Mucosa of descending colon (tissue), 3 donors: Measurements from ENCODE around the gene LRRC74B. TPM values are rescaled to one million over a fixed set of nuclear protein-coding genes. Genes with fewer than 3 reads are reported as not detected.

Source experiments
- ATAC-seq: fragments of 200-7000 bp; cut with Tn5 transposase; one replicate; pipeline ENCODE4 v1.9.1; 2020; ENCODE audit warnings: mild to moderate bottlenecking, moderate library complexity
- DNase-seq, 3 donors: peaks; one replicate each; pipeline ENCODE4 v3.0.0-alpha.2; 2020
- H3K36me3 ChIP-seq: fragments of 200-600 bp; one replicate; pipeline ENCODE4 v1.8.0; 2021; ENCODE audit warnings: low read depth, mild to moderate bottlenecking
- H3K4me1 ChIP-seq: fragments of 200-600 bp; one replicate; pipeline ENCODE4 v1.8.0; 2021; ENCODE audit warnings: low read depth, mild to moderate bottlenecking
- H3K4me3 ChIP-seq: fragments of 200-600 bp; one replicate; pipeline ENCODE4 v1.8.0; 2021; ENCODE audit warnings: mild to moderate bottlenecking
- H3K9me3 ChIP-seq: fragments of 200-600 bp; one replicate; pipeline ENCODE4 v1.8.0; 2021; ENCODE audit warnings: mild to moderate bottlenecking
- CTCF ChIP-seq: fragments of 200-600 bp; IDR thresholded peaks from one replicate; pipeline ENCODE4 v1.8.0; 2022; ENCODE audit warnings: antibody characterized with exemption, mild to moderate bottlenecking
- intact Hi-C, 2 donors: fragments of 100-400 bp; cut with DNase I in 1 of 2; cut with micrococcal nuclease in 1 of 2; formaldehyde crosslinking; loops; one replicate each; pipeline versions ENCODE4 v1.11.0 to v1.11.1; 2022; cut with DNase I, micrococcal nuclease
- total RNA-seq, 3 donors: library from RNA; stranded (reverse); fragmentation: NEBNext Ultra II Directional in 2 of 3; extraction: Animal tissue kit (Norgen Biotek cat#: 25700) in 2 of 3; gene quantifications; one replicate each; pipeline versions ENCODE4 v1.2.1 to v1.2.4, GENCODE V29; 2021 to 2023
- donor health status: DM: no; HTN: no; CAD: no; lungs with moderate emphysema.
- donor health status: DM: no; HTN: no; CAD: no.
- donor health status: DM: no; HTN: yes; CAD: no.

Gene LRRC74B
- total RNA-seq, 3 donors from 2014 or later = 0.31 TPM; not detected in 2

- intact Hi-C loops = no loop called here
- Histone ChIP-seq H3K36me3 (no peaks in the 10 kb centered on the region), H3K9me3 (no peaks in the 10 kb centered on the region), H3K4me1 (no peaks in the 10 kb centered on the region), H3K4me3 (no peak overlapping the region)
- DNase-seq (no peak), ATAC-seq (no peak)
- TF ChIP-seq CTCF = no peak
Observed at GRCh38 chr22:21051145-21051830, 5.5 kb downstream of the LRRC74B start.

GRCh38 chr22:21051831-21052400 lies 6.2 kb downstream of the LRRC74B start:
- TF ChIP-seq CTCF = no peak
- no peak overlapping the region for H3K4me3 ChIP-seq
- H3K4me1 ChIP-seq = no peaks in the 10 kb centered on the region
- intact Hi-C loops = no loop called here
- ATAC-seq = no peak
- H3K36me3 ChIP-seq = no peaks in the 10 kb centered on the region
- H3K9me3 ChIP-seq = no peaks in the 10 kb centered on the region
- no peak for DNase-seq

- ATAC-seq = peak; percentile 8
- Histone ChIP-seq H3K4me3 (no peak overlapping the region), H3K9me3 (no peaks in the 10 kb centered on the region), H3K4me1 (no peaks in the 10 kb centered on the region), H3K36me3 (no peaks in the 10 kb centered on the region)
- TF ChIP-seq CTCF = no peak
- intact Hi-C loops = no loop called here
- DNase-seq = no peak
Observed at GRCh38 chr22:21052715-21053459, 7.1 kb downstream of the LRRC74B start.

- ATAC-seq = no peak
- no peak for TF ChIP-seq CTCF
- Histone ChIP-seq H3K4me1 (no peaks in the 10 kb centered on the region), H3K4me3 (no peak overlapping the region), H3K9me3 (no peaks in the 10 kb centered on the region), H3K36me3 (no peaks in the 10 kb centered on the region)
- no peak for DNase-seq
- intact Hi-C loops = no loop called here
Observed at GRCh38 chr22:21054046-21054713, 8.4 kb downstream of the LRRC74B start.

GRCh38 chr22:21054714-21055563 lies 9.2 kb downstream of the LRRC74B start:
- Histone ChIP-seq H3K4me3 (no peak overlapping the region), H3K4me1 (no peaks in the 10 kb centered on the region), H3K9me3 (no peaks in the 10 kb centered on the region), H3K36me3 (no peaks in the 10 kb centered on the region)
- DNase-seq (no peak), ATAC-seq (no peak)
- intact Hi-C loops = no loop called here
- TF ChIP-seq CTCF = no peak
